ENCODE data around the gene VAPA. TPM values are rescaled to one million over a fixed set of nuclear protein-coding genes. Genes with fewer than 3 reads are reported as not detected.

Gene VAPA
- total RNA-seq, 1 donor from 2014 or later, result 205 TPM

Other genes starting within 250 kb of the VAPA start
- gene RAB31, start 205.7 kb upstream of the VAPA start, total RNA-seq, result 7.6 TPM
- not detected for gene TXNDC2, start 28.0 kb upstream of the VAPA start, total RNA-seq